ENCODE data around the gene SLC43A1. TPM values are rescaled to one million over a fixed set of nuclear protein-coding genes. Genes with fewer than 3 reads are reported as not detected.
"Not testable (repeated sequence)": the region's sequence is repeated elsewhere in the genome, so short reads cannot be mapped to it uniquely, and the experiment has no call there.

The SLC43A1 gene
- total RNA-seq, 1 donor from 2014 or later = 1.00 TPM

- ATAC-seq = no peak
Measured at GRCh38 chr11:57460758-57461749, 54.4 kb downstream of the SLC43A1 start.

- ATAC-seq = peak; percentile 24
Measured at GRCh38 chr11:57460022-57460757, 55.3 kb downstream of the SLC43A1 start, which contains the start of gene RTN4RL2. TSS of gene RTN4RL2 (plus strand) at chr11:57460528. CDS start at chr11:57460866, 338 bp downstream.

- peak; percentile 7 for ATAC-seq
Measured at GRCh38 chr11:57459164-57460021, 56.1 kb downstream of the SLC43A1 start.

DNA sequence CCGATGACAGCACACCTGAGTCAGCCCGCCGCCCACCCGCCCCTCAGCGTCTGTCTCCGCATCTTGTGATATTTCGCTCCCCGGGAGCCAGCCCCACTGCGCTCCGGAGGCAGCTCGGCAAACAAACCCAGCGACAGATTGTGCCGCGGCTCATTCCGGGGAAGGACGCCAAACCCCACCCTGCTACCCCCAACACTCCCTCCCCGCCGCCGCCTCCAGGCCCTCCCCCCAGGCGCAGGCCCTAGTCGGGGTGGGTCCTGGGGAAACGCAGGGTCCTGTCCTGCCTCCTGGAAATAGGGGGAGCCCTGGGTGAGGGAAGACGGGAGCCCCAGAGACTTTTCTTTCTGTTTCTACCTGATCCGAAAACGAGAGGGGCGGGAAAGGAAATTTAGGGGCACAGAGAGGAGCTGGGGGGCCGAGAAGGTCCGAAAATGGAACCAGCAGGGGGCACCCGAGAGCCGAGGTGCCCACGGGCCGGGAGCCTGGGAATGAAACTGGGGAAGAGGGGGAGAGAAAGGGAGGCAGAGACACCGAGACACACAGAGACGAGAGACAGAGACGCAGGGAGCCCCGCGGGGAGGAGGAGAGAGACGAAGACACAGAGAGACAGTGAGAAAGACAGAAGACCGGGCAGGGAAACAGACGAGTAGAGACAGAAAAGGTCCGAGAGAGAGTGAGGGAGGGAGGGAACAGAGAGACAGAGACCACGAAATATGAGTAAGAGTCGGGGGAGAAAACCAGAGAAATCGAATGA is 56.9 kb downstream of the SLC43A1 start:
- ATAC-seq = no peak

DNA sequence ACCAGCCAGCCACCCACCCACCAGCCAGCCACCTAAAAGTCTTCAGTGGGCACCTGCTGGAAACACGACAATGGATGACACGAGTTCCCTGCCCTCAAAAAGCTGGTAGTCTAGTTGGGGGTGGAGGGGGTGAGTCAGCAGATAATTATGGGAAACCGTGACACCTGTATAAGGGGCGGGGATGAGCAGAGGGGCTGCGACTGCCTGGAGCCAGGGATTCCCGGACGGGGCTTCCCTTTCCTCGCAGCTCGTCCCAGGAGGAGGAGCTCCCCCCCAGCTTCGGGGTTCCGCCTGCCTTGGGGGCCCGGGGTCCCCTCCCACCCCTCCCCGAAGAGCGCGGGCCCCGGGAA is 57.5 kb downstream of the SLC43A1 start:
- ATAC-seq = no peak

- ATAC-seq = no peak
Measured at GRCh38 chr11:57457643-57458023, 57.9 kb downstream of the SLC43A1 start.

GRCh38 chr11:57456960-57457642 is 58.4 kb downstream of the SLC43A1 start:
- ATAC-seq = peak; percentile 74

DNA sequence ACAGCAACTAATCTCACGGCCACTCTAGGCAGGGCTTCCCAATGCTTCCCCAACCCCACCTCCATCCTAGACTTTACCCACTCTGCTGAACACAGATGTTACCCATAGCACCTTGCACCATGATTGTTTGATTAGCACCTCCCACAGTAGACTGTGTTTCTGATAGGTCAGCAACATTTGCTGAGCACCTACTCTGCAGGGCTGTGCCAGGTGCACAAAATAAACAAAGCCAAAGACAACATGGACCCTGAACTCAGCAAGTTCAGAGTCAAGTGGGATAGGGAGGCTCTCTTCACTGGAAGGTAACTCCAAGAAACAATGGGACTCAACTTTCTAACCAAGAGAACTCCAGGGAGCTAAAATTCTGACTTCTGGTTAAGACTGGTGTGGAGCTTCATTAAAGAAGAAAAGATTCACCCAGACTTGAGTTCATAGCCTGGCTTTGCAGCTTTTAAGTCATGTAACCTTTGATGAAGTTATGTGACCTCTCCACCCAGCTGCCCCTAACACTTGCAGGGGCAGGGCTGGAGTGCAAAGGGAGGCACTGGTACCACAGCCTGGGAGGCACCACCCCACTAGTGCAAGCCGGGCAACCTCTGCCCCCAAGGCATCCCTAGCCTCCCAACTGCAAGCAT is 61.8 kb downstream of the SLC43A1 start:
- no peak for ATAC-seq

DNA sequence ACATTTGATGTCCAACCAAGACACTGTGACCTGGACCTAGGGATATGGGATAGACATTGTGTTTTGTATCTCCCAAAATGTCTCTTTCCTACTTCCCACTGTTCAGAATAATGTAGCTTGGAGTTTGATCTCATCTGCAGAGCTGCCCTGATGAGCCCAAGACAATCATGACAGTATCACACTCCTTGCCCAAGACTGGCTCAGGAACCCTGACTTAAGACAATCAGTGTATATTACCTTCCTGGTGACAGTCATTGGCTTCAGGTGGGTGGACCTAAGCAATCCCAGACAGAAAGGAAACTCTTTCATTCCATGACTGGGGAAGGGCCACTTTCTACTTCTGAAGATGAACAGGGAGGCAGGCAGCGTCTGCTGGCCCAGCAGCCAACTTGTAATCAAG is 69.4 kb downstream of the SLC43A1 start:
- ATAC-seq = no peak

- not testable (repeated sequence) for ATAC-seq
Measured at GRCh38 chr11:57445122-57445394, 70.4 kb downstream of the SLC43A1 start.

- no peak for ATAC-seq
Measured at GRCh38 chr11:57444362-57445121, 71.0 kb downstream of the SLC43A1 start.

- ATAC-seq = no peak
Measured at GRCh38 chr11:57440744-57441414, 74.6 kb downstream of the SLC43A1 start.

GRCh38 chr11:57439786-57440185 is 75.7 kb downstream of the SLC43A1 start:
- ATAC-seq = no peak

DNA sequence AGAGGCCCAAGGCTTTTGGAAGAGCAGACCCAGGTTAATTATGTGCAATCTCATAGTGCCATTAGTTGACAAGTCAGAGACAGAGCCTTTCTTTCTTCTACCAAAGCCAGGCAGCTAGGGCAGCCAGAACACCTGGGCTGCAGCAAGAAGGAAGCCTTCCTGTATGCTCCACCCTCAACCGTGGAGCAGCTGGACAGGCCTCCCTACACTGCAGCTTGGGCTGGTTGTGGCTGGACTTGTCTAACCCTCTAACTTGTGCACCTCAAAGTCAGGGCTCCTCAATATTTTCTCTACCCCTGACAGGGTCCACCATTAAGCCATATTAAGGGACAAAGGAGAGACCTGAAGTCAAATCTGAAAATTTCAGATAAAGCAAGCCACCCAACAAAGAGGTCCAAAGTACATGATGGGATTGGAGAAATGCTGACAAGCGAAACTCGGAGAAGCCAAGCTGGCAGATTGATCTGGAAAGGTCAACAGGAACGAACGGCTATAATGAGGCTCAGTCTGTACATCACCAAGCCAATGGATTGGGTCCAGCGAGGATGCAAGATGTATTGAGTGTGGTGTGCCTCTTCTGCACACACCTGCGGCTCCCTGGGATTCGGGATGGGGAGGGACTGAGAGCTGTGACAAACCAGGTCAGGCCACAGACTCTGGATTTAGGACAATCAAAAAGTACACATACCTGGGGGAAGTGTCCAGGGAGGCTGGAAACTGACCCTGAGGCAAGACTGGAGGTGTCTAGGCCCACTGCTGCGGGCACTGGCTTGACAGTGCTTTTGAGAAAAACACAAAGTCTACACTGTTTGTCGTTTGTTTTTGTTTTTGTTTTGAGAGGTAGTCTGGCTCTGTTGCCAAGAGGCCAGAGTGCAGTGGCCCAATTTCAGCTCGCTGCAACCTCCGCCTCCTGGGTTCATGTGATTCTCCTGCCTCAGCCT is 76.9 kb downstream of the SLC43A1 start:
- no peak for ATAC-seq

DNA sequence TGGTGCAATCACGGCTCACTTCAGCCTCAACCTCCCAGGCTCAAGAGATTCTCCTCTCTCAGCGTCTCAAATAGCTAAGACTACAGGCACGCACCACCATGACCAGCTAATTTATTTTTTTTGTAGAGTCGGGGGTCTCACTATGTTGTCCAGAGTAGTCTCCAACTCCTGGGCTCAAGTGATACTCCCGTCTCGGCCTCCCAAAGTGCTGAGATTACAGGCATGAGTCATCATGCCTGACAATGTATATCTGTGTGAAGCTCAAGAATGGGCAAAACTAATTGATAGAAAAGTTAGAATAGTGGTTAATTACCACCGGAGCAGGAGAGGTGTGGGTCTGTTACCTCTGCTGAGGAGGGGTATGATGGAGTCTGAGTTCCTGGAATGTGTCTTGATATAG is 79.5 kb downstream of the SLC43A1 start:
- no peak for ATAC-seq

DNA sequence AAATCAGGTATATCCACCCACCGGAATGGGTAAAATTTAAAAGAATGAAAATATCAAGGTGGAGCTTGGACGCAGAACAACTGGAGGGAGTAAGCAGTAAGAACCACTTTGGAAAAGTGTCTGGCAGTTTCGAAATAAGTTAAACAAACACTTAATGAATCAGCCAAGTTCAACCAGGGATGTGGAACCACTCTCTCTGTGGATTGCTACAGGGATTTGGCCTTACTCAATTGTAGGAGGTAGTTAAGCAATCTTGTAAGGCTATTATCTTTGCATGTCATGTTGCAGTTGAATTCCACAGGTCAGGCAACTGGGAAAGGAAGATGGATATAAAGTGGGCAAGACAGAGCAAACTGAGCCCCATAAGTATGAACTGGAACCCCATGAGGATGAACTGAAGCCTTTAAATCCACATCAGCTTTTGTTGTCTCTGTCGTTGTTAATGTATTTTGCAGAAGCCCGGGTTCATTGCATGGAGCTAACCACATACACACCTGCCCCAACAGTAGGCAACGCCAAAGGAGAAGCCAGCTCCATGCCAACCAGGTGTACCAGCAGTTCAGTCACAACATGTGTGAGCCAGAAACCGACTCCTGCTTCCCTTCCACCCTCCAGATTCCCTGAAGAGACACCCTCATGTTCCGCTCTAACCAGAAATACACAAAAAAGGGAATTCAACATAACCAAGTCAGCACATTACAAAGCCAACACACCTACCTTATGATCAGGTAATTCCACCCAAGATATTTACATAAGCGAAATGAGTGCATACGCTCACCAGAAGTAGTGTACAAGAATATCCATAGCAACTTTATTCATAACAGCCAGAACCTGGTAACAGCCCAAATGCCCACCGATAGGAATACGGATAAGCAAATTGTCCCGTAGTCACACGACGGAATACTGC is 80.6 kb downstream of the SLC43A1 start:
- ATAC-seq = peak; percentile 92

Measured in esophagus mucosa (tissue), 1 donor.